Gastrocnemius medialis (tissue), 4 donors: ENCODE data around the gene MRPL39.

Experiments used
- POLR2A ChIP-seq, 2 donors: fragments of 450-650 bp; IDR thresholded peaks; one replicate each; pipeline ENCODE4 v1.6.1; 2017; ENCODE audit warnings: antibody characterized with exemption in 2 of 2, mild to moderate bottlenecking in 2 of 2, moderate library complexity in 2 of 2
- TF ChIP-seq, protein P1 (sequence below), 5 experiments: fragments of 450-650 bp in 3 of 5; fragments of 200-600 bp in 2 of 5; sonication (generic) in 2 of 5; IDR thresholded peaks in 4 of 5; conservative IDR thresholded peaks in 1 of 5; 1 replicate in 4 of 5; 2 replicates in 1 of 5; pipeline ENCODE4 v1.5.1; 2016 to 2019; ENCODE audit warnings: antibody characterized with exemption in 5 of 5, mild to moderate bottlenecking in 3 of 5, moderate library complexity in 3 of 5

DNA sequence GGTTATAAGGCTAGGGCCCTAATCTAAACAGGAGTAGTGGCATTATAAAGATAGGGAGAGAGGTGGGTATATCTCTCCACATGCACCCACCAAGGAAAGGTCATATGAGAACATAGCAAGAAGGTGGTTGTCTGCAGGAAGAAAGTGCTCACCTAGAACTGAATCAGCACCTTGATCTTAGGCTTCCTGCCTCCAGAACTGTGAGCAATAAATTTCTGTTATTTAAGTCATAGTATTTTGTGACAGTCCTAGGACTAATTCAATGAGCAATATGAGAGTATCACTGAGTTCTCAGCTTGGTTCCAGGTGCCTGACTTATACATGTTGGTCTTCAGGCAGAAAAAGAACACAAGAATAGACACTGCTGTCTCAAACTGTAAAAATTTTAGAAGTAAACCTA is 51.8 kb downstream of the MRPL39 start:
- TF ChIP-seq, protein P1, sequence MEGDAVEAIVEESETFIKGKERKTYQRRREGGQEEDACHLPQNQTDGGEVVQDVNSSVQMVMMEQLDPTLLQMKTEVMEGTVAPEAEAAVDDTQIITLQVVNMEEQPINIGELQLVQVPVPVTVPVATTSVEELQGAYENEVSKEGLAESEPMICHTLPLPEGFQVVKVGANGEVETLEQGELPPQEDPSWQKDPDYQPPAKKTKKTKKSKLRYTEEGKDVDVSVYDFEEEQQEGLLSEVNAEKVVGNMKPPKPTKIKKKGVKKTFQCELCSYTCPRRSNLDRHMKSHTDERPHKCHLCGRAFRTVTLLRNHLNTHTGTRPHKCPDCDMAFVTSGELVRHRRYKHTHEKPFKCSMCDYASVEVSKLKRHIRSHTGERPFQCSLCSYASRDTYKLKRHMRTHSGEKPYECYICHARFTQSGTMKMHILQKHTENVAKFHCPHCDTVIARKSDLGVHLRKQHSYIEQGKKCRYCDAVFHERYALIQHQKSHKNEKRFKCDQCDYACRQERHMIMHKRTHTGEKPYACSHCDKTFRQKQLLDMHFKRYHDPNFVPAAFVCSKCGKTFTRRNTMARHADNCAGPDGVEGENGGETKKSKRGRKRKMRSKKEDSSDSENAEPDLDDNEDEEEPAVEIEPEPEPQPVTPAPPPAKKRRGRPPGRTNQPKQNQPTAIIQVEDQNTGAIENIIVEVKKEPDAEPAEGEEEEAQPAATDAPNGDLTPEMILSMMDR (IDR thresholded peaks at IDR 0.05 in 4 of 5, conservative IDR thresholded peaks at IDR 0.05 in 1 of 5) = no peak
- no peak for TF ChIP-seq POLR2A (IDR thresholded peaks at IDR 0.05)
